ENCODE measurements around the gene OR10A5. TPM values are rescaled to one million over a fixed set of nuclear protein-coding genes. Genes with fewer than 3 reads are reported as not detected.

The OR10A5 gene
- total and polyA plus RNA-seq, 2 of the 8 experiments (the other 6 are each of a cell fraction or from before 2014, with no cell fraction given), result not detected

GRCh38 chr11:6875761-6876160 is 30.3 kb downstream of the OR10A5 start:
- H3K4ac ChIP-seq (replicated peaks; ENCODE audit: insufficient read length, low read depth, low read length), result no peak overlapping the region
- FAIRE-seq, result no peak
- ChIA-PET POLR2A (ENCODE audit: partially characterized antibody) (no interaction called here), CTCF (ENCODE audit: partially characterized antibody) (interaction anchor here (1.5 kb wide), 1 partner anchor 12 kb away, joined by 5 read pairs; the partner anchor contains the start of gene OR10A2)
- H4K91ac ChIP-seq (replicated peaks; ENCODE audit: insufficient read length, low read length), result no peak overlapping the region
- no peak overlapping the region for H4K5ac ChIP-seq (ENCODE audit: insufficient read length, low read depth, low read length)
- H2BK15ac ChIP-seq (ENCODE audit: low read length), result no peak overlapping the region
- no peak overlapping the region for H2BK5ac ChIP-seq (ENCODE audit: low read depth, low read length)
- H3K4me2 ChIP-seq (ENCODE audit: insufficient read depth in 1 of 2, low read depth in 2 of 2, low read length in 2 of 2), result no peak overlapping the region
- no peak overlapping the region for H2BK120ac ChIP-seq (replicated peaks; ENCODE audit: low read depth, low read length)
- H3K79me2 ChIP-seq (ENCODE audit: control insufficient read depth in 1 of 2, insufficient read depth in 2 of 2, low read length in 2 of 2), result no peaks in the 10 kb centered on the region
- H3K9ac ChIP-seq (replicated peaks in 1 of 4; ENCODE audit: extremely low read depth in 1 of 4, low read depth in 3 of 4, low read length in 3 of 4), result no peak overlapping the region
- H3K56ac ChIP-seq (replicated peaks; ENCODE audit: insufficient read length, low read depth, low read length), result no peak overlapping the region
- H3K4me1 ChIP-seq (replicated peaks in 1 of 4; ENCODE audit: control insufficient read depth in 3 of 4, insufficient read depth in 4 of 4, low read length in 3 of 4), result no peaks in the 10 kb centered on the region
- no peak overlapping the region for H2AK5ac ChIP-seq (ENCODE audit: low read depth, low read length)
- no peaks in the 10 kb centered on the region; a peak in 2 of 4 replicates for H3K9me3 ChIP-seq (ENCODE audit: insufficient read depth in 2 of 2, low read depth in 1 of 2, low read length in 1 of 2)
- H2BK12ac ChIP-seq (ENCODE audit: low read depth, low read length), result no peak overlapping the region
- WGBS, 2 experiments (ENCODE audit: extremely low coverage in 1 of 2, insufficient coverage in 1 of 2, insufficient read length in 1 of 2, insufficient replicate concordance in 2 of 2, low coverage in 1 of 2, low lambda C conversion rate in 2 of 2, missing lambda C conversion rate in 1 of 2), result 90% methylated on average over 2 of the region's 2 CpGs; no CpG with 5 or more reads in 1 of the 2 experiments
- H3K18ac ChIP-seq (ENCODE audit: extremely low read depth, low read length), result no peak overlapping the region
- no peak overlapping the region for H3K23ac ChIP-seq (ENCODE audit: insufficient read length)
- H3K14ac ChIP-seq (ENCODE audit: insufficient read length), result no peak overlapping the region
- no peak overlapping the region for H3K4me3 ChIP-seq (ENCODE audit: extremely low read depth in 1 of 4, insufficient read depth in 2 of 4, low read depth in 3 of 4, low read length in 4 of 4)
- no peak overlapping the region for H2AFZ ChIP-seq (ENCODE audit: low read length)
- no peak for DNase-seq (ENCODE audit: low read depth in 1 of 2, low spot score in 2 of 2)
- no peaks in the 10 kb centered on the region for H3K79me1 ChIP-seq (ENCODE audit: low read depth, low read length)
- no peaks in the 10 kb centered on the region for H3K27me3 ChIP-seq (replicated peaks in 1 of 4; ENCODE audit: control insufficient read depth in 3 of 4, extremely low read depth in 1 of 4, insufficient read depth in 3 of 4, low read length in 3 of 4)
- no peak overlapping the region for H4K8ac ChIP-seq (ENCODE audit: extremely low read depth, insufficient read depth, low read length)
- no peak overlapping the region for H2BK20ac ChIP-seq (ENCODE audit: low read length)
- no peaks in the 10 kb centered on the region for H4K20me1 ChIP-seq (replicated peaks in 1 of 2; ENCODE audit: control insufficient read depth in 1 of 2, insufficient read depth in 2 of 2, low read length in 2 of 2)
- H3K27ac ChIP-seq (ENCODE audit: low read depth, low read length), result no peak overlapping the region
- TF ChIP-seq POLR2AphosphoS5 (IDR thresholded peaks at IDR 0.05; ENCODE audit: low read depth, low read length), result no peak
- H3K23me2 ChIP-seq (ENCODE audit: low read depth, low read length), result no peaks in the 10 kb centered on the region
- no peaks in the 10 kb centered on the region for H3K36me3 ChIP-seq (ENCODE audit: control insufficient read depth in 2 of 4, insufficient read depth in 4 of 4, low read length in 3 of 4)

Measured in H1 (cell line).